Peyer's patch (tissue), 4 donors: ENCODE data around the gene TMEM127. TPM values are rescaled to one million over a fixed set of nuclear protein-coding genes. Genes with fewer than 3 reads are reported as not detected.

Source experiments
- DNase-seq, 3 donors: peaks; one replicate each; pipeline ENCODE4 v3.0.0-alpha.2; 2017 to 2019
- H3K27ac ChIP-seq, 4 donors: fragments of 200-600 bp; sonication (generic); one replicate each; pipeline ENCODE4 v1.5.1; 2016 to 2019
- H3K27me3 ChIP-seq, 2 donors: fragments of 200-600 bp; sonication (generic); one replicate each; pipeline ENCODE4 v1.5.1; 2019
- H3K36me3 ChIP-seq, 3 donors: fragments of 200-600 bp; sonication (generic); one replicate each; pipeline ENCODE4 v1.5.1; 2016 to 2019
- H3K4me1 ChIP-seq, 4 donors: fragments of 200-600 bp; sonication (generic); one replicate each; pipeline ENCODE4 v1.5.1; 2016 to 2019
- H3K4me3 ChIP-seq, 4 donors: fragments of 200-600 bp; sonication (generic); 1 replicate in 3 of 4; 2 replicates in 1 of 4; pipeline ENCODE4 v1.5.1; 2016 to 2019; ENCODE audit warnings: mild to moderate bottlenecking in 1 of 4
- H3K9me3 ChIP-seq, 4 donors: fragments of 200-600 bp; sonication (generic); one replicate each; pipeline ENCODE4 v1.5.1; 2016 to 2019; ENCODE audit warnings: mild to moderate bottlenecking in 1 of 4
- POLR2A ChIP-seq, 2 donors: fragments of 450-650 bp; IDR thresholded peaks; one replicate each; pipeline ENCODE4 v1.5.1; 2017; ENCODE audit warnings: antibody characterized with exemption in 2 of 2, mild to moderate bottlenecking in 2 of 2, moderate library complexity in 2 of 2
- total RNA-seq, 4 donors: library from RNA; depleted of rRNA; stranded (reverse); fragments of >200 nt; gene quantifications; one replicate each; pipeline ENCODE4 v1.1.0, GENCODE V29; 2016
- TF ChIP-seq, protein P1 (sequence below), 6 experiments: fragments of 450-650 bp in 4 of 6; fragments of 200-600 bp in 2 of 6; sonication (generic) in 1 of 6; IDR thresholded peaks; one replicate each; pipeline ENCODE4 v1.5.1; 2017 to 2019; ENCODE audit warnings: antibody characterized with exemption in 6 of 6, mild to moderate bottlenecking in 3 of 6, moderate library complexity in 1 of 6

The TMEM127 gene
- total RNA-seq, 4 donors from 2014 or later = 25.6 to 81.4 (median 67.1) TPM

DNA sequence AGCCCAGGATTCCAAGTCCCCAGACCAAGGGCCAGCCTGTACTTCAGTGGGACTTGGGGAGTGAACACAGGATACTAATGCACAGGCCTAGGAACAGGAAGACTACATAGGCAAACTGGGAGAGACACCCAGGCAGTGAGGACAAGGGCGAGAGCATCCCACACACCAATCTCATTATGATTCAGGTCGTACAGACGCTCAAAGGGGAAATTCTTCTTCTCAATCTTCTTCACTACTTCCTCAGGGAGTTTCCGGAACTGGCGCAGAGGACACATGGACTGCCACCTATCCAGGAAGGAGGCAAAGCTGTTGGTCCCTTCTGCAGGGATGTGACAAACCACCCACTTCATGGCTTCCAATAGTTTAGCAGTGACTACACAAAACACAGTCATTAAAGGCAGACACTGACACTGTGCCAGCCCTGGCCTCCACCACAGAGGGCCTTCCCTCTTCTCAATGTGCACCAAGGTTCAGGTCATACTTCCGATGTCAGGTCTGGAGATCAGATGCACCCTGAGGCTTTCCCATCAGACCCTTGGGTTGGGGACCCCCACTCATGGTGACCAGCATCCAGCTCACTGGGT lies 21.6 kb upstream of the TMEM127 start:
- no peak for DNase-seq
- Histone ChIP-seq H3K4me3 (no peak overlapping the region), H3K27me3 (no peaks in the 10 kb centered on the region)

DNA sequence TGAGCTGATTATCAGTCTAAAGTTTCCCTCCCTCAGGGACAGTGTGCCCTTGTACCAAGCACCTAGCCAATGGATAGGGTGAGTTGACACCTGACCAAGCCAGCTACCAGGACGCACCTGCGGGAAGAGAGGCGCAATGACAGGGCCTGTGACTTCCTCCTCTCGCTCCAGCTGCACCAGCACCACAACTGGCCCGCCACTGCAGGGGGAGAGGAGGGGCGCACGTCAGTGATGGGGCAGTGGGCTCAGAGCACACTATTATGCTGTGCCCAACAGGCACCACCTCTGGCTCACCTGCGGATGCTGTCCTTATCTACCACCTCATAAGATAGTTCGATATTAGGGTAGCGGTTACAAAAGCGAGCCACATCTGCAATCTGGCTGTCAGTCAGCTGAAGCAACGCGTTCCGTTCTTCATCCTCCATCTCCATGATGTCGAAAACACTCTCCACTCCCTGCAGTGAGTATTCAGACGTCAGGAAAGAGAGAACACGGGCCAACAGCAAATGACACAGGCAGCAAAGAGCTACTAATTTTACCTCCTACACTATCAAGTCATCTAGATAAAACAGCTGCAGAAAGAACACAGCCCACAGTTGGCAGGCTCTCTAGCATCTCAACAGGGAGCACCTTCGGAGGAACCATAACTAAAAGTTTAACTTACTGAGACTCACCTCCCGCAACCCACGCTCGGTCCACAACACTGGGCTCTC lies 11.1 kb upstream of the TMEM127 start:
- no peaks in the 10 kb centered on the region for H3K4me1 ChIP-seq
- no peak for TF ChIP-seq POLR2A (IDR thresholded peaks at IDR 0.05)
- TF ChIP-seq, protein P1, sequence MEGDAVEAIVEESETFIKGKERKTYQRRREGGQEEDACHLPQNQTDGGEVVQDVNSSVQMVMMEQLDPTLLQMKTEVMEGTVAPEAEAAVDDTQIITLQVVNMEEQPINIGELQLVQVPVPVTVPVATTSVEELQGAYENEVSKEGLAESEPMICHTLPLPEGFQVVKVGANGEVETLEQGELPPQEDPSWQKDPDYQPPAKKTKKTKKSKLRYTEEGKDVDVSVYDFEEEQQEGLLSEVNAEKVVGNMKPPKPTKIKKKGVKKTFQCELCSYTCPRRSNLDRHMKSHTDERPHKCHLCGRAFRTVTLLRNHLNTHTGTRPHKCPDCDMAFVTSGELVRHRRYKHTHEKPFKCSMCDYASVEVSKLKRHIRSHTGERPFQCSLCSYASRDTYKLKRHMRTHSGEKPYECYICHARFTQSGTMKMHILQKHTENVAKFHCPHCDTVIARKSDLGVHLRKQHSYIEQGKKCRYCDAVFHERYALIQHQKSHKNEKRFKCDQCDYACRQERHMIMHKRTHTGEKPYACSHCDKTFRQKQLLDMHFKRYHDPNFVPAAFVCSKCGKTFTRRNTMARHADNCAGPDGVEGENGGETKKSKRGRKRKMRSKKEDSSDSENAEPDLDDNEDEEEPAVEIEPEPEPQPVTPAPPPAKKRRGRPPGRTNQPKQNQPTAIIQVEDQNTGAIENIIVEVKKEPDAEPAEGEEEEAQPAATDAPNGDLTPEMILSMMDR (IDR thresholded peaks at IDR 0.05) = no peak
- no peak for DNase-seq
- no peaks in the 10 kb centered on the region for H3K9me3 ChIP-seq
- no peak overlapping the region for H3K4me3 ChIP-seq
- H3K27me3 ChIP-seq = no peaks in the 10 kb centered on the region
- no peak overlapping the region for H3K27ac ChIP-seq
- H3K36me3 ChIP-seq = peaks cover 0 to 97% (median 0%) of the 10 kb centered on the region in 3 donors

More for the DNA sequence above, 21.6 kb upstream of the TMEM127 start:
- Histone ChIP-seq H3K27ac (no peak overlapping the region), H3K4me1 (no peaks in the 10 kb centered on the region), H3K36me3 (peaks cover 0 to 100% (median 2%) of the 10 kb centered on the region in 3 donors), H3K9me3 (no peaks in the 10 kb centered on the region)
- TF ChIP-seq, protein P1 (IDR thresholded peaks at IDR 0.05) = no peak
- no peak for TF ChIP-seq POLR2A (IDR thresholded peaks at IDR 0.05)

DNA sequence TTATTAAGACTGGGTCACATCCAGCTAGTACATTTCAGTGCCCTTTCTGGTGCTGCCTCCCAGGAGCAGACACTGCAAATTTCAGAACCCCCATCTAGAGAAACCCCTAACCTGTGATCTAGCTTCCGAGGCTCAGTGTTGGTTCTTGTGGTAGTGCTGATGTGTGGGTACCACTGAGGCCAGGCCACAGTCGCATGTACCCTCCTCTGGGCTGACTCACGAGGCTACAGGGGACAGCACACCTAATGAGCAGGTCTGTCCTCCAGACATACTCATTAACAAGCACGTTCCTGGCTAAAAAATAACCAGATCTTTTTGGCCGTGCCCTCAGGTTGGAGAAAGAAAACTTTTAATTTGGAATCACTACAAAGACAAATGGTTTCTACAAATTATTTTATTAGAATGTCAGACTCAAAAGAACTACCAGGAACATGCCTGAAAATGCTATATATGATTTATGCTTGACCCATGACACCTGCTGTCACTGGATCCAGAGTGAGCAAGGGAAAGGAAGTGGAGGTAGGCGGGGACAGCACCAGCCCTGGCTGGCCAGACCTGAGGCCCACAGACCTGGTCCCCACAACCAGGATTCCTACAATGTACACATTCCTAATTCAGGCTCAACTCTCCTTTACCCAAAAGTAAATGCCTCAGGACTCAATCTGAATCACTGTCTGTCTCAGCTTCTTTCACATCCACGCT lies 8.7 kb upstream of the TMEM127 start:
- DNase-seq = no peak
- no peak for TF ChIP-seq POLR2A (IDR thresholded peaks at IDR 0.05)
- TF ChIP-seq, protein P1 (IDR thresholded peaks at IDR 0.05) = no peak
- H3K4me1 ChIP-seq = no peaks in the 10 kb centered on the region
- H3K9me3 ChIP-seq = no peaks in the 10 kb centered on the region
- H3K27ac ChIP-seq = no peak overlapping the region
- H3K36me3 ChIP-seq = peaks cover 0 to 94% (median 0%) of the 10 kb centered on the region in 3 donors
- H3K27me3 ChIP-seq = no peaks in the 10 kb centered on the region
- H3K4me3 ChIP-seq = no peak overlapping the region

DNA sequence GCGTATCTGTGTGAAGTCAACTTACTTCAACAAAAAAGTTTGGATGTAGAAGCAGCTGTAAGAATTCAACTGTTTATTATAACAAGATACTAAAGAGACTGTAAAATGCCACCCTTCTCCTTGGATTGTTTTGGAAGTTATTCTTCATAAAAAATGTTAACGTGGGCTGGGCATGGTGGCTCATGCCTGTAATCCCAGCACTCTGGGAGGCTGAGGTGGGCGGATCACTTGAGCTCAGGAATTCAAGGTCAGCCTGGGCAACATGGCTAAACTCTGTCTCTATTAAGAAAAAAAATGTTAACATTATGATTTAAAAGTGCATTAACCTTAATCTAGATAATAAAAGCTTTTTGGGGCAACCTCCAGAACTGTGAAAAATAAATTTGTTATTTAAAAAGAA lies 8.0 kb upstream of the TMEM127 start:
- Histone ChIP-seq H3K36me3 (peaks cover 0 to 94% (median 0%) of the 10 kb centered on the region in 3 donors), H3K9me3 (no peaks in the 10 kb centered on the region), H3K27ac (no peak overlapping the region), H3K4me1 (no peaks in the 10 kb centered on the region), H3K27me3 (no peaks in the 10 kb centered on the region), H3K4me3 (no peak overlapping the region)
- DNase-seq = no peak
- TF ChIP-seq, protein P1 (IDR thresholded peaks at IDR 0.05) = no peak
- TF ChIP-seq POLR2A (IDR thresholded peaks at IDR 0.05) = no peak

DNA sequence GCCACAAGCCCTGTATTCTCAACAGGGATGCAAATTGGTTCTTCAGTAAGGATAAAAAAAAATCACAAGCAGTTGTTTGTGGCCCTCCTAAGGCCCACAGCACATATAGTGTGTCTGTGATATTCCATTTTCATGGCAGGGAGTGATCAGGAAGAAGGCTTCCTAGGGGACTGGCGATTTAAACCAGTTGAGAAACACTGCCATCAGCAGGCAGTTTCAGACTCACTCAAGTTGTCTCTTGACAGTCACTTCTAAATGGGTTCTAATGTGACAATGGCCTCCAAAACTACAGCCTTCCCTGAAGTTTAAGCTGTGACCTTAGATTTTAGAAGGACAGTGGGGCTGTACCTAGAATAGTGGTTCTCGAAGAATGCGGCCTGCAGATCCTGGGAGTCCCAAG lies 6.2 kb upstream of the TMEM127 start:
- no peak for TF ChIP-seq POLR2A (IDR thresholded peaks at IDR 0.05)
- TF ChIP-seq, protein P1 (IDR thresholded peaks at IDR 0.05) = no peak
- peaks cover 0 to 89% (median 0%) of the 10 kb centered on the region in 3 donors for H3K36me3 ChIP-seq
- no peak for DNase-seq
- no peak overlapping the region for H3K27ac ChIP-seq
- H3K4me3 ChIP-seq = no peak overlapping the region
- H3K27me3 ChIP-seq = no peaks in the 10 kb centered on the region
- peaks cover 0 to 8% (median 3%) of the 10 kb centered on the region in 4 donors for H3K4me1 ChIP-seq
- no peaks in the 10 kb centered on the region for H3K9me3 ChIP-seq
